ENCODE results near the gene EFHC2. TPM values are rescaled to one million over a fixed set of nuclear protein-coding genes. Genes with fewer than 3 reads are reported as not detected.

The EFHC2 gene
- total RNA-seq (1 to 10 TPM in 1 of 6 donors, under 1 TPM in 5; 0.09 to 1.9 (median 0.30) TPM), polyA plus RNA-seq (under 1 TPM; 0.53 to 0.68 TPM)

GRCh38 chrX:44343412-44344141 lies at the start of gene EFHC2:
Gene EFHC2, minus strand, starts transcription at chrX:44343672. Its CDS starts 84 bp downstream, at chrX:44343588.
- peak; percentile 81 to 86 (median 84) for ATAC-seq
- TF ChIP-seq CTCF (IDR thresholded peaks at IDR 0.05), result no peak
- no peak for FAIRE-seq
- no peaks in the 10 kb centered on the region for H3K4me1 ChIP-seq
- intact Hi-C loops (cut with DNase I), result no loop called here
- no peaks in the 10 kb centered on the region for H3K36me3 ChIP-seq
- no peaks in the 10 kb centered on the region for H3K27me3 ChIP-seq
- WGBS, 2 donors, result 7 to 8% methylated on average over 30 to 34 of the region's 39 CpGs
- H3K27ac ChIP-seq, result no peak within 1 kb of the TSS
- H3K4me3 ChIP-seq, result peak within 1 kb of the TSS in 3 of 4 donors; percentile 6 to 41 (median 36)
- no peaks in the 10 kb centered on the region for H3K9me3 ChIP-seq
- DNase-seq, result peak; percentile 10 to 65 (median 37)

GRCh38 chrX:44392767-44393166 lies 49.3 kb upstream of the EFHC2 start:
- Histone ChIP-seq H3K4me1 (no peaks in the 10 kb centered on the region), H3K4me3 (no peak overlapping the region), H3K9me3 (no peaks in the 10 kb centered on the region), H3K27me3 (no peaks in the 10 kb centered on the region), H3K27ac (no peak overlapping the region), H3K36me3 (no peaks in the 10 kb centered on the region)
- intact Hi-C loops (cut with DNase I), result no loop called here
- 66 to 75% methylated on average over 1 of the region's 1 CpG for WGBS, 2 donors
- FAIRE-seq (no peak), ATAC-seq (no peak), DNase-seq (no peak)
- no peak for TF ChIP-seq CTCF (IDR thresholded peaks at IDR 0.05)

- no peak for FAIRE-seq
Measured at GRCh38 chrX:44384688-44385338, 41.3 kb upstream of the EFHC2 start.

GRCh38 chrX:44382871-44383270 lies 39.4 kb upstream of the EFHC2 start:
- H3K9me3 ChIP-seq, result no peaks in the 10 kb centered on the region
- no peak overlapping the region for H3K4me3 ChIP-seq
- ATAC-seq, result no peak
- intact Hi-C loops (cut with DNase I), result no loop called here
- DNase-seq, result no peak
- H3K4me1 ChIP-seq, result no peaks in the 10 kb centered on the region
- H3K27ac ChIP-seq, result no peak overlapping the region
- WGBS, 2 donors, result 71 to 72% methylated on average over 1 of the region's 1 CpG
- H3K27me3 ChIP-seq, result no peaks in the 10 kb centered on the region
- no peaks in the 10 kb centered on the region for H3K36me3 ChIP-seq
- no peak for FAIRE-seq
- TF ChIP-seq CTCF (IDR thresholded peaks at IDR 0.05), result no peak

More at GRCh38 chrX:44384688-44385338, 41.3 kb upstream of the EFHC2 start:
- Histone ChIP-seq H3K4me1 (no peaks in the 10 kb centered on the region), H3K27ac (no peak overlapping the region), H3K36me3 (no peaks in the 10 kb centered on the region), H3K27me3 (no peaks in the 10 kb centered on the region), H3K9me3 (no peaks in the 10 kb centered on the region), H3K4me3 (no peak overlapping the region)
- ATAC-seq, result no peak
- intact Hi-C loops (cut with DNase I), result no loop called here
- DNase-seq, result no peak
- 61 to 62% methylated on average over 4 of the region's 4 CpGs for WGBS, 2 donors
- no peak for TF ChIP-seq CTCF (IDR thresholded peaks at IDR 0.05)

- TF ChIP-seq CTCF (IDR thresholded peaks at IDR 0.05), result no peak
- H3K27ac ChIP-seq, result no peak overlapping the region
- H3K4me3 ChIP-seq, result no peak overlapping the region
- ATAC-seq, result no peak
- H3K27me3 ChIP-seq, result peaks cover 0 to 7% (median 0%) of the 10 kb centered on the region in 4 donors
- no peaks in the 10 kb centered on the region for H3K9me3 ChIP-seq
- no peak for FAIRE-seq
- H3K4me1 ChIP-seq, result no peaks in the 10 kb centered on the region
- intact Hi-C loops (cut with DNase I), result no loop called here
- DNase-seq, result no peak
- H3K36me3 ChIP-seq, result no peaks in the 10 kb centered on the region
- WGBS, 2 donors, result 70 to 75% methylated on average over 5 of the region's 5 CpGs
Measured at GRCh38 chrX:44352758-44353157, 9.3 kb upstream of the EFHC2 start.

Data from pancreas (tissue), 10 donors.